HL-60 (cell line): ENCODE measurements around the gene IFNAR2.

Source experiments
- POLR2AphosphoS5 ChIP-seq: IDR thresholded peaks from 2 replicates; pipeline ENCODE4 v1.6.1; 2012; ENCODE audit warnings: low read depth
- SPI1 ChIP-seq: IDR thresholded peaks from 2 replicates; pipeline ENCODE4 v1.6.1; 2012; ENCODE audit warnings: low read depth, mild to moderate bottlenecking, borderline replicate concordance
- TF ChIP-seq, protein P1 (sequence below): IDR thresholded peaks from one replicate; pipeline ENCODE4 v1.5.1; 2011; ENCODE audit warnings: low read length, control low read depth, inconsistent platforms; ENCODE audit not compliant: insufficient read depth
- TF ChIP-seq, protein P2 (sequence below): IDR thresholded peaks from 2 replicates; pipeline ENCODE4 v1.6.1; 2012; ENCODE audit warnings: low read depth; ENCODE audit not compliant: insufficient replicate concordance

DNA sequence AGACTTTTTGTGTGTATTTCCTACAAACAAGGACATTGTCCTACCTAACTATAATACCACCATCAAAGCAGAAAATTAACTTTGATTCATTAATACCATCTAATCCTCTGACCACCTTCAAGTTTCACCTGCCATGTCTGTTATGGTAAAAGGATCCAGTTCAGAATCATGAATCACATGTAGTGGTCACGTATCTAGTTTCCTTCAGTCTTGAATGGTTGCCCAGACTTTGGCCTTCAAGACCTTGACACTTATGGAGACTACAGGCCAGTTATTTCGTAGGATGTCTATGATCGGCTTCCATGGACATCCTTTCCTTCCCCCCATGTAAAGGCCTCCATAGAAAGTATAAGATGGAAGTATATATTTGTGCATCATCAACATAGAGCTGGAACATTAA lies 10.4 kb upstream of the IFNAR2 start:
- TF ChIP-seq, protein P1, sequence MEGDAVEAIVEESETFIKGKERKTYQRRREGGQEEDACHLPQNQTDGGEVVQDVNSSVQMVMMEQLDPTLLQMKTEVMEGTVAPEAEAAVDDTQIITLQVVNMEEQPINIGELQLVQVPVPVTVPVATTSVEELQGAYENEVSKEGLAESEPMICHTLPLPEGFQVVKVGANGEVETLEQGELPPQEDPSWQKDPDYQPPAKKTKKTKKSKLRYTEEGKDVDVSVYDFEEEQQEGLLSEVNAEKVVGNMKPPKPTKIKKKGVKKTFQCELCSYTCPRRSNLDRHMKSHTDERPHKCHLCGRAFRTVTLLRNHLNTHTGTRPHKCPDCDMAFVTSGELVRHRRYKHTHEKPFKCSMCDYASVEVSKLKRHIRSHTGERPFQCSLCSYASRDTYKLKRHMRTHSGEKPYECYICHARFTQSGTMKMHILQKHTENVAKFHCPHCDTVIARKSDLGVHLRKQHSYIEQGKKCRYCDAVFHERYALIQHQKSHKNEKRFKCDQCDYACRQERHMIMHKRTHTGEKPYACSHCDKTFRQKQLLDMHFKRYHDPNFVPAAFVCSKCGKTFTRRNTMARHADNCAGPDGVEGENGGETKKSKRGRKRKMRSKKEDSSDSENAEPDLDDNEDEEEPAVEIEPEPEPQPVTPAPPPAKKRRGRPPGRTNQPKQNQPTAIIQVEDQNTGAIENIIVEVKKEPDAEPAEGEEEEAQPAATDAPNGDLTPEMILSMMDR: no peak
- TF ChIP-seq POLR2AphosphoS5 (no peak), SPI1 (no peak)
- TF ChIP-seq, protein P2, sequence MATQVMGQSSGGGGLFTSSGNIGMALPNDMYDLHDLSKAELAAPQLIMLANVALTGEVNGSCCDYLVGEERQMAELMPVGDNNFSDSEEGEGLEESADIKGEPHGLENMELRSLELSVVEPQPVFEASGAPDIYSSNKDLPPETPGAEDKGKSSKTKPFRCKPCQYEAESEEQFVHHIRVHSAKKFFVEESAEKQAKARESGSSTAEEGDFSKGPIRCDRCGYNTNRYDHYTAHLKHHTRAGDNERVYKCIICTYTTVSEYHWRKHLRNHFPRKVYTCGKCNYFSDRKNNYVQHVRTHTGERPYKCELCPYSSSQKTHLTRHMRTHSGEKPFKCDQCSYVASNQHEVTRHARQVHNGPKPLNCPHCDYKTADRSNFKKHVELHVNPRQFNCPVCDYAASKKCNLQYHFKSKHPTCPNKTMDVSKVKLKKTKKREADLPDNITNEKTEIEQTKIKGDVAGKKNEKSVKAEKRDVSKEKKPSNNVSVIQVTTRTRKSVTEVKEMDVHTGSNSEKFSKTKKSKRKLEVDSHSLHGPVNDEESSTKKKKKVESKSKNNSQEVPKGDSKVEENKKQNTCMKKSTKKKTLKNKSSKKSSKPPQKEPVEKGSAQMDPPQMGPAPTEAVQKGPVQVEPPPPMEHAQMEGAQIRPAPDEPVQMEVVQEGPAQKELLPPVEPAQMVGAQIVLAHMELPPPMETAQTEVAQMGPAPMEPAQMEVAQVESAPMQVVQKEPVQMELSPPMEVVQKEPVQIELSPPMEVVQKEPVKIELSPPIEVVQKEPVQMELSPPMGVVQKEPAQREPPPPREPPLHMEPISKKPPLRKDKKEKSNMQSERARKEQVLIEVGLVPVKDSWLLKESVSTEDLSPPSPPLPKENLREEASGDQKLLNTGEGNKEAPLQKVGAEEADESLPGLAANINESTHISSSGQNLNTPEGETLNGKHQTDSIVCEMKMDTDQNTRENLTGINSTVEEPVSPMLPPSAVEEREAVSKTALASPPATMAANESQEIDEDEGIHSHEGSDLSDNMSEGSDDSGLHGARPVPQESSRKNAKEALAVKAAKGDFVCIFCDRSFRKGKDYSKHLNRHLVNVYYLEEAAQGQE: no peak
